HG03520 (cell line): ENCODE results near the gene FAM107B.

Source experiments
- ATAC-seq: cut with Tn5 transposase; IDR thresholded peaks from one replicate; pipeline ENCODE4 v1.9.1; 2021; ENCODE audit warnings: mild to moderate bottlenecking, moderate library complexity; ENCODE audit not compliant: unreplicated experiment

FAM107B gene

GRCh38 chr10:14585287-14586193 lies 189.2 kb downstream of the FAM107B start:
- no peak for ATAC-seq

- ATAC-seq: no peak
Measured at GRCh38 chr10:14584661-14585060, 190.0 kb downstream of the FAM107B start.

GRCh38 chr10:14583967-14584366 lies 190.7 kb downstream of the FAM107B start:
- ATAC-seq: no peak

GRCh38 chr10:14583252-14583651 lies 191.4 kb downstream of the FAM107B start:
- ATAC-seq: peak; percentile 65

GRCh38 chr10:14581553-14582321 lies 193.0 kb downstream of the FAM107B start:
- ATAC-seq: no peak

GRCh38 chr10:14580671-14581332 lies 193.9 kb downstream of the FAM107B start:
- no peak for ATAC-seq

- no peak for ATAC-seq
Measured at GRCh38 chr10:14579405-14579804, 195.3 kb downstream of the FAM107B start.

- no peak for ATAC-seq
Measured at GRCh38 chr10:14578060-14578952, 196.4 kb downstream of the FAM107B start.

GRCh38 chr10:14574885-14575284 lies 199.8 kb downstream of the FAM107B start:
- ATAC-seq: no peak

- ATAC-seq: no peak
Measured at GRCh38 chr10:14574291-14574690, 200.4 kb downstream of the FAM107B start.

GRCh38 chr10:14573666-14574261 lies 200.9 kb downstream of the FAM107B start:
- ATAC-seq: no peak

- no peak for ATAC-seq
Measured at GRCh38 chr10:14572811-14573210, 201.9 kb downstream of the FAM107B start.

GRCh38 chr10:14571866-14572507 lies 202.7 kb downstream of the FAM107B start:
- ATAC-seq: no peak

GRCh38 chr10:14570800-14571199 lies 203.9 kb downstream of the FAM107B start:
- ATAC-seq: no peak

GRCh38 chr10:14569274-14570060 lies 205.2 kb downstream of the FAM107B start:
- ATAC-seq: no peak

GRCh38 chr10:14567421-14567820 lies 207.3 kb downstream of the FAM107B start:
- no peak for ATAC-seq

- ATAC-seq: no peak
Measured at GRCh38 chr10:14566498-14566897, 208.2 kb downstream of the FAM107B start.

GRCh38 chr10:14565199-14565598 lies 209.5 kb downstream of the FAM107B start:
- ATAC-seq: no peak

GRCh38 chr10:14564268-14564744 lies 210.4 kb downstream of the FAM107B start:
- no peak for ATAC-seq
